ENCODE results near the gene TP53INP2.

- TF ChIP-seq CTCF (IDR thresholded peaks at IDR 0.05 in 2 of 3, conservative IDR thresholded peaks at IDR 0.05 in 1 of 3; ENCODE audit: borderline replicate concordance in 1 of 3, insufficient read depth in 1 of 3, low read depth in 2 of 3, low read length in 2 of 3): no peak
- no peak for TF ChIP-seq MAX (IDR thresholded peaks at IDR 0.05)
- no peak for TF ChIP-seq EZH2 (IDR thresholded peaks at IDR 0.05)
- TF ChIP-seq POLR2A (IDR thresholded peaks at IDR 0.05; ENCODE audit: borderline replicate concordance, extremely low read depth, insufficient read depth, insufficient read length): no peak
- TF ChIP-seq POLR2AphosphoS5 (IDR thresholded peaks at IDR 0.05; ENCODE audit: low read depth, low read length): no peak
- no peak for TF ChIP-seq ZNF274 (IDR thresholded peaks at IDR 0.05; ENCODE audit: low read depth, low read length)
- TF ChIP-seq CBX3 (IDR thresholded peaks at IDR 0.05; ENCODE audit: low read depth): no peak
Observed at GRCh38 chr20:34715384-34715783, 11.2 kb downstream of the TP53INP2 start.

All from HCT116 (cell line).